Right cardiac atrium (tissue), 5 donors: Measurements from ENCODE around the gene UBTD1. TPM values are rescaled to one million over a fixed set of nuclear protein-coding genes. Genes with fewer than 3 reads are reported as not detected.

Experiments used
- ATAC-seq, 2 donors: fragments of 200-7000 bp; cut with Tn5 transposase; one replicate each; pipeline versions ENCODE4 v1.8.0 to v1.9.1; 2020; ENCODE audit warnings: moderate library complexity in 2 of 2, mild to moderate bottlenecking in 1 of 2
- DNase-seq, 3 donors: peaks; one replicate each; pipeline ENCODE4 v3.0.0-alpha.2; 2020
- H3K27ac ChIP-seq: one replicate; pipeline ENCODE4 v1.5.1; 2013; ENCODE audit warnings: mild to moderate bottlenecking, low read length, control low read depth, moderate library complexity
- H3K27me3 ChIP-seq: one replicate; pipeline ENCODE4 v1.6.1; 2013; ENCODE audit not compliant: control insufficient read depth, insufficient read depth
- H3K4me1 ChIP-seq: one replicate; pipeline ENCODE4 v1.6.1; 2013; ENCODE audit warnings: low read length; ENCODE audit not compliant: control insufficient read depth, insufficient read depth
- H3K4me3 ChIP-seq: one replicate; pipeline ENCODE4 v1.5.1; 2013; ENCODE audit warnings: low read length, control low read depth
- H3K9me3 ChIP-seq: one replicate; pipeline ENCODE4 v1.6.1; 2013; ENCODE audit warnings: low read length; ENCODE audit not compliant: control insufficient read depth
- WGBS: extraction: QIAGEN DNeasy Blood & Tissue Kit; methylation state at CpG from one replicate; pipeline ENCODE4 v1.1.7; 2013; 5-methylcytosine and 5-hydroxymethylcytosine counted together
- intact Hi-C, 4 donors: fragments of 100-400 bp; cut with DNase I; formaldehyde crosslinking; loops; one replicate each; pipeline versions ENCODE4 v1.11.0 to v1.14.0; 2022 to 2023
- polyA plus RNA-seq: library from polyadenylated mRNA; stranded (reverse); fragments of 200-250 nt; gene quantifications from one replicate; pipeline ENCODE4 v1.2.3, GENCODE V29; 2013
- total RNA-seq, 4 donors: library from RNA; stranded (reverse); fragmentation: NEBNext Ultra II Directional; extraction: Animal tissue kit (Norgen Biotek cat#: 25700); gene quantifications; one replicate each; pipeline ENCODE4 v1.2.1, GENCODE V29; 2021
- donor health status: healthy with polysubstance abuse.
- donor health status: DM: no; HTN: yes; CAD: no.
- donor health status: DM: no; HTN: no; CAD: no.
- donor health status: DM: no; HTN: yes; CAD: no; lungs with severe emphysema.
- donor health status: DM: yes; HTN: yes; CAD: no.

UBTD1 gene
- total and polyA plus RNA-seq, 5 donors, result 24.8 to 42.1 (median 26.6) TPM

- Histone ChIP-seq H3K27me3 (no peaks in the 10 kb centered on the region), H3K4me3 (no peak overlapping the region), H3K27ac (no peak overlapping the region), H3K4me1 (no peaks in the 10 kb centered on the region), H3K9me3 (no peaks in the 10 kb centered on the region)
- DNase-seq, result no peak
- no peak for ATAC-seq
- intact Hi-C loops, result no loop called here
- 93% methylated on average over 2 of the region's 2 CpGs for WGBS
Observed at GRCh38 chr10:97566336-97566996, 67.7 kb downstream of the UBTD1 start.

- 93% methylated on average over 15 of the region's 15 CpGs for WGBS
Observed at GRCh38 chr10:97567891-97568290, 69.2 kb downstream of the UBTD1 start.

GRCh38 chr10:97570146-97570788 lies 71.5 kb downstream of the UBTD1 start:
- ATAC-seq, result no peak

More at GRCh38 chr10:97567891-97568290, 69.2 kb downstream of the UBTD1 start:
- no peaks in the 10 kb centered on the region for H3K9me3 ChIP-seq
- ATAC-seq, result no peak
- intact Hi-C loops, result no loop called here
- no peaks in the 10 kb centered on the region for H3K27me3 ChIP-seq
- no peak for DNase-seq
- H3K4me1 ChIP-seq, result no peaks in the 10 kb centered on the region
- no peak overlapping the region for H3K4me3 ChIP-seq
- no peak overlapping the region for H3K27ac ChIP-seq

GRCh38 chr10:97570789-97571471 lies 72.2 kb downstream of the UBTD1 start:
- ATAC-seq, result no peak
- DNase-seq, result peak in 2 of 3 donors; percentile 42 to 45
- intact Hi-C loops, result loop anchor here in 1 of 4 donors (5.0 kb wide), 1 partner anchor 41 kb away; no protein-coding TSS in a partner anchor
- Histone ChIP-seq H3K4me3 (no peak overlapping the region), H3K4me1 (no peaks in the 10 kb centered on the region), H3K27me3 (no peaks in the 10 kb centered on the region), H3K27ac (no peak overlapping the region), H3K9me3 (no peaks in the 10 kb centered on the region)
- 71% methylated on average over 5 of the region's 5 CpGs for WGBS

More at GRCh38 chr10:97570146-97570788, 71.5 kb downstream of the UBTD1 start:
- 94% methylated on average over 33 of the region's 33 CpGs for WGBS
- Histone ChIP-seq H3K27ac (no peak overlapping the region), H3K4me3 (no peak overlapping the region), H3K27me3 (no peaks in the 10 kb centered on the region), H3K9me3 (no peaks in the 10 kb centered on the region), H3K4me1 (no peaks in the 10 kb centered on the region)
- intact Hi-C loops, result loop anchor here in 1 of 4 donors (5.0 kb wide), 1 partner anchor 42 kb away; no protein-coding TSS in a partner anchor
- DNase-seq, result peak in 1 of 3 donors; percentile 41

- DNase-seq (peak in 1 of 3 donors; percentile 12), ATAC-seq (no peak)
- H3K4me1 ChIP-seq, result no peaks in the 10 kb centered on the region
- WGBS, result 84% methylated on average over 3 of the region's 3 CpGs
- peak overlapping the region; percentile 16 for H3K27ac ChIP-seq
- H3K9me3 ChIP-seq, result no peaks in the 10 kb centered on the region
- H3K27me3 ChIP-seq, result no peaks in the 10 kb centered on the region
- H3K4me3 ChIP-seq, result no peak overlapping the region
- intact Hi-C loops, result loop anchor here (2.0 to 5.0 kb wide), 2 partner anchors 41 kb away; no protein-coding TSS in a partner anchor
Observed at GRCh38 chr10:97571622-97572021, 72.9 kb downstream of the UBTD1 start.

GRCh38 chr10:97572214-97572989 lies 73.7 kb downstream of the UBTD1 start, which contains the start of gene ANKRD2:
Gene ANKRD2, plus strand, starts transcription at chr10:97572779. Its CDS starts 10 bp downstream, at chr10:97572789.
- DNase-seq, result peak; percentile 88 to 93 (median 91)
- Histone ChIP-seq H3K4me3 (no peak within 1 kb of the TSS), H3K27ac (peak within 1 kb of the TSS; percentile 90), H3K27me3 (no peaks in the 10 kb centered on the region), H3K9me3 (no peaks in the 10 kb centered on the region), H3K4me1 (no peaks in the 10 kb centered on the region)
- intact Hi-C loops, result loop anchor here (2.0 to 5.0 kb wide), 2 partner anchors 40 kb away; no protein-coding TSS in a partner anchor
- ATAC-seq, result peak; percentile 74 to 77
- 68% methylated on average over 16 of the region's 16 CpGs for WGBS

GRCh38 chr10:97573021-97573420 lies 74.3 kb downstream of the UBTD1 start:
- no peaks in the 10 kb centered on the region for H3K27me3 ChIP-seq
- 95% methylated on average over 2 of the region's 2 CpGs for WGBS
- H3K4me1 ChIP-seq, result no peaks in the 10 kb centered on the region
- ATAC-seq, result peak in 1 of 2 donors; percentile 3
- H3K27ac ChIP-seq, result peak overlapping the region; percentile 6
- peak in 1 of 3 donors; percentile 29 for DNase-seq
- H3K4me3 ChIP-seq, result no peak overlapping the region
- no peaks in the 10 kb centered on the region for H3K9me3 ChIP-seq
- intact Hi-C loops, result loop anchor here (2.0 to 5.0 kb wide), 2 partner anchors 39 to 40 kb away; no protein-coding TSS in a partner anchor

- H3K27ac ChIP-seq, result peak overlapping the region; percentile 90
- intact Hi-C loops, result loop anchor here (2.0 to 5.0 kb wide), 2 partner anchors 39 kb away; no protein-coding TSS in a partner anchor
Observed at GRCh38 chr10:97573672-97574071, 74.9 kb downstream of the UBTD1 start.

GRCh38 chr10:97574374-97575126 lies 75.8 kb downstream of the UBTD1 start:
- DNase-seq (peak in 2 of 3 donors; percentile 44 to 67), ATAC-seq (peak; percentile 63 to 75)
- Histone ChIP-seq H3K4me1 (no peaks in the 10 kb centered on the region), H3K4me3 (no peak overlapping the region), H3K27ac (peak overlapping the region; percentile 97), H3K9me3 (no peaks in the 10 kb centered on the region), H3K27me3 (no peaks in the 10 kb centered on the region)
- intact Hi-C loops, result loop anchor here in 1 of 4 donors (5.0 kb wide), 1 partner anchor 38 kb away; no protein-coding TSS in a partner anchor
- WGBS, result 52% methylated on average over 4 of the region's 4 CpGs

More at GRCh38 chr10:97573672-97574071, 74.9 kb downstream of the UBTD1 start:
- WGBS, result 69% methylated on average over 2 of the region's 2 CpGs
- Histone ChIP-seq H3K27me3 (no peaks in the 10 kb centered on the region), H3K9me3 (no peaks in the 10 kb centered on the region), H3K4me3 (no peak overlapping the region), H3K4me1 (no peaks in the 10 kb centered on the region)
- ATAC-seq (no peak), DNase-seq (no peak)
